Peyer's patch (tissue), 4 donors: ENCODE data around the gene NAV2.

Experiments used
- CTCF ChIP-seq, 6 experiments: fragments of 450-650 bp in 4 of 6; fragments of 200-600 bp in 2 of 6; sonication (generic) in 1 of 6; IDR thresholded peaks; one replicate each; pipeline ENCODE4 v1.5.1; 2017 to 2019; ENCODE audit warnings: antibody characterized with exemption in 6 of 6, mild to moderate bottlenecking in 3 of 6, moderate library complexity in 1 of 6
- POLR2A ChIP-seq, 2 donors: fragments of 450-650 bp; IDR thresholded peaks; one replicate each; pipeline ENCODE4 v1.5.1; 2017; ENCODE audit warnings: antibody characterized with exemption in 2 of 2, mild to moderate bottlenecking in 2 of 2, moderate library complexity in 2 of 2

GRCh38 chr11:20095189-20095588, 382.6 kb downstream of the NAV2 start:
- TF ChIP-seq CTCF (IDR thresholded peaks at IDR 0.05) (no peak), POLR2A (IDR thresholded peaks at IDR 0.05) (no peak)
